Breast epithelium (tissue), 3 donors: ENCODE measurements around the gene PCDHGA3. TPM values are rescaled to one million over a fixed set of nuclear protein-coding genes. Genes with fewer than 3 reads are reported as not detected.

Source experiments
- total RNA-seq, 3 donors: library from RNA; depleted of rRNA; stranded (reverse); fragments of >200 nt; gene quantifications; one replicate each; pipeline ENCODE4 v1.1.0, GENCODE V29; 2016

The PCDHGA3 gene
- total RNA-seq, 3 donors from 2014 or later: 4.3 to 5.9 (median 5.0) TPM

Other genes starting within 250 kb of the PCDHGA3 start
- 10 to 100 TPM in 1 of 3 donors, 1 to 10 TPM in 2; 3.8 to 10.8 (median 9.8) TPM for gene PCDHB2, start 249.2 kb upstream of the PCDHGA3 start, total RNA-seq
- gene PCDHB3, start 243.4 kb upstream of the PCDHGA3 start, total RNA-seq: 1 to 10 TPM; 3.4 to 6.2 (median 5.4) TPM
- 1 to 10 TPM; 7.5 to 9.2 (median 7.7) TPM for gene PCDHB4, start 222.0 kb upstream of the PCDHGA3 start, total RNA-seq
- 1 to 10 TPM; 3.4 to 9.8 (median 6.4) TPM for gene PCDHB5, start 208.6 kb upstream of the PCDHGA3 start, total RNA-seq
- gene PCDHB6, start 193.8 kb upstream of the PCDHGA3 start, total RNA-seq: 1 to 10 TPM; 1.4 to 3.6 (median 2.2) TPM
- gene PCDHB7, start 171.2 kb upstream of the PCDHGA3 start, total RNA-seq: 1 to 10 TPM; 2.3 to 4.6 (median 3.4) TPM
- gene PCDHB8, start 166.0 kb upstream of the PCDHGA3 start, total RNA-seq: 1 to 10 TPM in 1 of 3 donors, under 1 TPM in 2; 0.73 to 4.6 (median 0.80) TPM
- gene PCDHB16, start 161.4 kb upstream of the PCDHGA3 start, total RNA-seq: 10 to 100 TPM in 1 of 3 donors, 1 to 10 TPM in 2; 4.3 to 11.8 (median 6.3) TPM
- 1 to 10 TPM; 2.2 to 4.6 (median 4.1) TPM for gene PCDHB9, start 156.7 kb upstream of the PCDHGA3 start, total RNA-seq
- 1 to 10 TPM; 3.8 to 4.8 (median 4.6) TPM for gene PCDHB10, start 151.5 kb upstream of the PCDHGA3 start, total RNA-seq
- 1 to 10 TPM; 2.3 to 4.6 (median 2.7) TPM for gene PCDHB11, start 144.2 kb upstream of the PCDHGA3 start, total RNA-seq
- 1 to 10 TPM; 3.7 to 5.2 (median 5.0) TPM for gene PCDHB12, start 135.1 kb upstream of the PCDHGA3 start, total RNA-seq
- gene PCDHB13, start 129.9 kb upstream of the PCDHGA3 start, total RNA-seq: 1 to 10 TPM; 3.7 to 5.9 (median 4.8) TPM
- 1 to 10 TPM; 4.2 to 5.9 (median 5.9) TPM for gene PCDHB14, start 120.5 kb upstream of the PCDHGA3 start, total RNA-seq
- gene PCDHB15, start 98.4 kb upstream of the PCDHGA3 start, total RNA-seq: 1 to 10 TPM; 1.6 to 4.2 (median 3.3) TPM
- gene SLC25A2, start 39.8 kb upstream of the PCDHGA3 start, total RNA-seq: 1 to 10 TPM in 1 of 3 donors, under 1 TPM in 2; 0.64 to 2.0 (median 0.98) TPM
- gene TAF7, start 23.0 kb upstream of the PCDHGA3 start, total RNA-seq: 10 to 100 TPM; 59.2 to 96.2 (median 68.2) TPM
- 1 to 10 TPM in 2 of 3 donors, under 1 TPM in 1; 0.80 to 1.3 (median 1.2) TPM for gene PCDHGA1, start 13.3 kb upstream of the PCDHGA3 start, total RNA-seq
- gene PCDHGA2, start 5.1 kb upstream of the PCDHGA3 start, total RNA-seq: 1 to 10 TPM; 4.6 to 8.6 (median 6.2) TPM
- 1 to 10 TPM; 2.7 to 5.9 (median 5.1) TPM for gene PCDHGB1, start 6.3 kb downstream of the PCDHGA3 start, total RNA-seq
- 10 to 100 TPM in 1 of 3 donors, 1 to 10 TPM in 2; 5.3 to 12.1 (median 6.4) TPM for gene PCDHGA4, start 11.2 kb downstream of the PCDHGA3 start, total RNA-seq
- gene PCDHGB2, start 16.2 kb downstream of the PCDHGA3 start, total RNA-seq: 10 to 100 TPM in 1 of 3 donors, 1 to 10 TPM in 2; 6.2 to 10.5 (median 7.8) TPM
- gene PCDHGA5, start 20.3 kb downstream of the PCDHGA3 start, total RNA-seq: 1 to 10 TPM; 5.4 to 9.4 (median 8.8) TPM
- 10 to 100 TPM in 1 of 3 donors, 1 to 10 TPM in 2; 5.3 to 10.2 (median 8.6) TPM for gene PCDHGB3, start 26.4 kb downstream of the PCDHGA3 start, total RNA-seq
- gene PCDHGA6, start 30.1 kb downstream of the PCDHGA3 start, total RNA-seq: 1 to 10 TPM; 4.0 to 8.5 (median 8.3) TPM
- 10 to 100 TPM in 1 of 3 donors, 1 to 10 TPM in 2; 3.7 to 10.8 (median 10.0) TPM for gene PCDHGA7, start 38.9 kb downstream of the PCDHGA3 start, total RNA-seq
- 10 to 100 TPM in 1 of 3 donors, 1 to 10 TPM in 2; 5.3 to 10.5 (median 8.9) TPM for gene PCDHGB4, start 43.9 kb downstream of the PCDHGA3 start, total RNA-seq
- 1 to 10 TPM; 2.6 to 7.2 (median 6.0) TPM for gene PCDHGA8, start 48.8 kb downstream of the PCDHGA3 start, total RNA-seq
- gene PCDHGB5, start 54.1 kb downstream of the PCDHGA3 start, total RNA-seq: 10 to 100 TPM in 2 of 3 donors, 1 to 10 TPM in 1; 7.5 to 20.6 (median 19.8) TPM
- gene PCDHGA9, start 58.9 kb downstream of the PCDHGA3 start, total RNA-seq: 10 to 100 TPM in 2 of 3 donors, 1 to 10 TPM in 1; 7.8 to 16.7 (median 13.8) TPM
- gene PCDHGB6, start 64.2 kb downstream of the PCDHGA3 start, total RNA-seq: 10 to 100 TPM in 2 of 3 donors, 1 to 10 TPM in 1; 8.8 to 12.8 (median 10.8) TPM
- 10 to 100 TPM in 2 of 3 donors, 1 to 10 TPM in 1; 7.2 to 10.7 (median 10.5) TPM for gene PCDHGA10, start 69.2 kb downstream of the PCDHGA3 start, total RNA-seq
- 10 to 100 TPM; 15.4 to 21.3 (median 16.0) TPM for gene PCDHGB7, start 73.8 kb downstream of the PCDHGA3 start, total RNA-seq
- gene PCDHGA11, start 77.2 kb downstream of the PCDHGA3 start, total RNA-seq: 1 to 10 TPM; 5.0 to 9.8 (median 9.7) TPM
- gene PCDHGA12, start 86.7 kb downstream of the PCDHGA3 start, total RNA-seq: 10 to 100 TPM in 2 of 3 donors, 1 to 10 TPM in 1; 9.8 to 12.0 (median 11.1) TPM
- 10 to 100 TPM; 29.6 to 41.6 (median 35.1) TPM for gene PCDHGC3, start 132.1 kb downstream of the PCDHGA3 start, total RNA-seq
- 1 to 10 TPM; 2.6 to 6.2 (median 6.0) TPM for gene PCDHGC4, start 141.2 kb downstream of the PCDHGA3 start, total RNA-seq
- 1 to 10 TPM; 2.1 to 3.5 (median 3.3) TPM for gene PCDHGC5, start 145.3 kb downstream of the PCDHGA3 start, total RNA-seq